HepG2 (cell line): ENCODE measurements around the gene TEX30.

Experiments
- EP300 ChIP-seq, 3 experiments: sonication (generic) in 1 of 3; formaldehyde crosslinking in 1 of 3; IDR thresholded peaks; 2 replicates each; pipeline versions ENCODE4 v1.5.1 to v1.6.1; 2011 to 2020; ENCODE audit warnings: low read depth in 2 of 3, low read length in 2 of 3, borderline replicate concordance in 1 of 3, improper control_type of control experiment in 1 of 3, mild to moderate bottlenecking in 1 of 3, missing genetic modification reagents in 1 of 3, moderate library complexity in 1 of 3
- FOXK1 ChIP-seq: sonication (generic); formaldehyde crosslinking; IDR thresholded peaks from 2 replicates; pipeline ENCODE4 v1.4.0; 2020; ENCODE audit warnings: low read depth, missing genetic modification reagents, borderline replicate concordance
- FOXP4 ChIP-seq: sonication (generic); formaldehyde crosslinking; IDR thresholded peaks from 2 replicates; pipeline ENCODE4 v1.4.0; 2020; ENCODE audit warnings: missing genetic modification reagents
- PCBP2 ChIP-seq: fragments of 200-400 bp; formaldehyde crosslinking; optimal IDR thresholded peaks from 2 replicates; pipeline ENCODE3; 2018; ENCODE audit warnings: low read length, low read depth; ENCODE audit not compliant: poor library complexity, severe bottlenecking
- THAP8 ChIP-seq: sonication (generic); formaldehyde crosslinking; IDR thresholded peaks from 2 replicates; pipeline ENCODE4 v1.5.1; 2020; ENCODE audit warnings: missing genetic modification reagents, mild to moderate bottlenecking, borderline replicate concordance
- U2AF1 ChIP-seq: fragments of 200-400 bp; formaldehyde crosslinking; optimal IDR thresholded peaks from 2 replicates; pipeline ENCODE3; 2017; ENCODE audit warnings: mild to moderate bottlenecking, low read depth, low read length
- ZNF737 ChIP-seq: sonication (generic); formaldehyde crosslinking; IDR thresholded peaks from 2 replicates; pipeline ENCODE4 v1.5.0; 2020; ENCODE audit warnings: missing genetic modification reagents, mild to moderate bottlenecking, borderline replicate concordance
- TF ChIP-seq, protein P1 (sequence below): sonication (generic); formaldehyde crosslinking; IDR thresholded peaks from 2 replicates; pipeline ENCODE4 v1.9.0; 2021; ENCODE audit warnings: missing genetic modification reagents, mild to moderate bottlenecking, borderline replicate concordance

DNA sequence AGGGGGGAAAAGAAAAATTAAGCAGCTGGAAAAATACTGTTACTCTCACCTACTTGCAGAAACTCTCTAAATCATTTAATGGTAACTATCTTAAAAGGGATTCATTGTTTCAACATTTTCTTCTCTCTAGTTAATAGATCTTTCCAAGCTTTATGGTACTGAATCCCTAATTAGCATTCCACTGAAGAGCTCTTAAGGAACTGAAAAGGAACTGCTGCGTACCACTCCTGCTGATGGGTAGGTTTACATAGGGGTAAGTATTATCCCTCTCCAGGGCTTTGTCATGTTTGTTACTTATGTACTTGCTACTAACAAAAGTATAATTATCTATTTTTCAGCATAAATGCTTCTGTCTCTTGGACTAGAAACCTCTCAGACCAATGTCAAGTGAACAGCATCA, 12.5 kb downstream of the TEX30 start:
- TF ChIP-seq FOXP4 (CRISPR knock-in tag) (no peak), ZNF737 (CRISPR knock-in tag) (no peak), FOXK1 (CRISPR knock-in tag) (no peak), PCBP2 (no peak), EP300 (IDR thresholded peaks at IDR 0.05; ENCODE audit: low read depth in 2 of 2, low read length in 2 of 2) (no peak), EP300 (CRISPR knock-in tag; IDR thresholded peaks at IDR 0.05; ENCODE audit: borderline replicate concordance) (no peak), U2AF1 (no peak), THAP8 (CRISPR knock-in tag) (no peak)
- TF ChIP-seq, protein P1, sequence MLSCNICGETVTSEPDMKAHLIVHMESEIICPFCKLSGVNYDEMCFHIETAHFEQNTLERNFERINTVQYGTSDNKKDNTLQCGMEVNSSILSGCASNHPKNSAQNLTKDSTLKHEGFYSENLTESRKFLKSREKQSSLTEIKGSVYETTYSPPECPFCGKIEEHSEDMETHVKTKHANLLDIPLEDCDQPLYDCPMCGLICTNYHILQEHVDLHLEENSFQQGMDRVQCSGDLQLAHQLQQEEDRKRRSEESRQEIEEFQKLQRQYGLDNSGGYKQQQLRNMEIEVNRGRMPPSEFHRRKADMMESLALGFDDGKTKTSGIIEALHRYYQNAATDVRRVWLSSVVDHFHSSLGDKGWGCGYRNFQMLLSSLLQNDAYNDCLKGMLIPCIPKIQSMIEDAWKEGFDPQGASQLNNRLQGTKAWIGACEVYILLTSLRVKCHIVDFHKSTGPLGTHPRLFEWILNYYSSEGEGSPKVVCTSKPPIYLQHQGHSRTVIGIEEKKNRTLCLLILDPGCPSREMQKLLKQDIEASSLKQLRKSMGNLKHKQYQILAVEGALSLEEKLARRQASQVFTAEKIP (CRISPR knock-in tag), result no peak
